NCI-H774 (cell line): ENCODE data around the gene SFXN4.
"Not testable (repeated sequence)": the region's sequence is repeated elsewhere in the genome, so short reads cannot be mapped to it uniquely, and the experiment has no call there.

Experiments
- DNase-seq: peaks from one replicate; lab custom pipeline; 2025; lab: John Stamatoyannopoulos, UW

SFXN4 gene

GRCh38 chr10:119105899-119106298, 59.6 kb downstream of the SFXN4 start:
- DNase-seq: not testable (repeated sequence)

DNA sequence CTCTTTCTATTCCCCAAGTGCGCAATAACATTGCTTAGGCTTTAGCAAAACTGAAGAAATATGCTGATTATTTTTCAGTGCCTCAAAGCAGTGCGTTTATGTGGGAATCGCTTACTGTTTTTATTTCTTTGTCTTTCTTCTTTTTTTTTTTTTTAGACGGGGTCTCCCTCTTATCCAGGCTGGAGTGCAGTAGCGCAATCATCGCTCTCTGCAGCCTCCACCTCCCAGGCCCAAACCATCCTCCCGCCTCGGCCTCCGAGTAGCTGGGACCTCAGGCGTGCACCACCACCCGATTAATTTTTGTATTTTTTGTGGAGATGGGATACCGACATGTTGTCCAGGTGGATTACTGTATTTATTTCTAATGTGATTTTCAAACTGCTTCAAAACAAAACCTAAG, 60.4 kb downstream of the SFXN4 start:
- DNase-seq: no peak

GRCh38 chr10:119104654-119105015, 60.9 kb downstream of the SFXN4 start:
- no peak for DNase-seq

- DNase-seq: peak; percentile 25
These were observed 61.4 kb downstream of the SFXN4 start, which contains the start of gene DENND10 for GRCh38 chr10:119103903-119104653. Gene DENND10 (plus strand): TSS chr10:119104113. CDS start chr10:119104143, 30 bp downstream.

- DNase-seq: no peak
These were observed 62.1 kb downstream of the SFXN4 start for GRCh38 chr10:119103241-119103902.

DNA sequence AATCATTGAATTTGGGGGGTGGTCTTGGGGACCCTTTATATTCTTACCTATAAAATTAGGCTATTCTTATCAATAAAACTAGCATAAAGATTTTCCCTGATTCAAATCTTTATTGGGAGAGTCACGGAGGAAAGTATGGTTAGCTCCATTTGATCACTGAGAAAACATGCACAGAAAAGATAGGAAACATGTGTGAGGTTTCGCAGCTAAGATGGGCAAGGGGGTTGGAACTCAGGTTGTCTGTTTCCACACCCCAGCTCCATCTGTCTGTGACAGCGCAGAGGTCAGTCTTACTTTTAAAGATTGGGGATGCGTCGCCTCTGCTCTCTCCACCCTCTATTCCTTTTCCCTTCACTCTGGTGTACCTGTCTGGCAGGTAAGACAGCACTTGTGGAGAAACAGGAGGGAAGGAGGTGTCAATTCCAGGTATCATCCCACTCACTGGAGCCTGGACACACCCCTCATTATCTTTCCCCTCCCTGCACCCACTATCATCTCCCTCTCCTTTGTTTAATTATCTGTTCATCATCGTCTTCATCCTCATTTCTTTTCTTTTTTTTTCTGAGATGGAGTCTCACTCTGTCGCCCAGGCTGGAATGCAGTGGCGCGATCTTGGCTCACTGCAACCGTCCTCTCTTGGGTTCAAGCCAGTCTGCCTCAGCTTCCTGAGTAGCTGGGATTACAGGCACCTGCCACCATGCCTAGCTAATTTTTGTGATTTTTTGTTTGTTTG, 64.0 kb downstream of the SFXN4 start:
- DNase-seq: peak; percentile 5

GRCh38 chr10:119100434-119101238, 64.9 kb downstream of the SFXN4 start:
- no peak for DNase-seq

DNA sequence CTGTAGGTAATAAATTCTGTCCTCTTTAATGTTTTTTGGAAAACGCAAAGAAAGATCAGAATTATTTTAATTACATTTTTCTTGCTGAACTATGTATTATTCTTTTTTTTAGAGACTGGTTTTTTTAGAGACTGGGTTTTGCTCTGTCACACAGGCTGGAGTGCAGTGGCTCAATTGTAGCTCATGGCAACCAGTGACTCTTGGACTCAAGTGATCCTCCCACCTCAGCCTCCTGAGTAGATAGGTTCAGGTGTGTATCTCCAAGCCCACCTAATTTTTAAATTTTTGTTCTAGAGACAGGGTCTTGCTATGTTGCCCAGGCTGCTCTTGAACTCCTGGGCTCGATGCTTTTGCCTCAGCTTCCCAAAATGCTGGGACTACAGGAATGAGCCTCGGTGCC, 66.9 kb downstream of the SFXN4 start:
- no peak for DNase-seq

GRCh38 chr10:119096641-119097415, 68.7 kb downstream of the SFXN4 start:
- DNase-seq: not testable (repeated sequence)

DNA sequence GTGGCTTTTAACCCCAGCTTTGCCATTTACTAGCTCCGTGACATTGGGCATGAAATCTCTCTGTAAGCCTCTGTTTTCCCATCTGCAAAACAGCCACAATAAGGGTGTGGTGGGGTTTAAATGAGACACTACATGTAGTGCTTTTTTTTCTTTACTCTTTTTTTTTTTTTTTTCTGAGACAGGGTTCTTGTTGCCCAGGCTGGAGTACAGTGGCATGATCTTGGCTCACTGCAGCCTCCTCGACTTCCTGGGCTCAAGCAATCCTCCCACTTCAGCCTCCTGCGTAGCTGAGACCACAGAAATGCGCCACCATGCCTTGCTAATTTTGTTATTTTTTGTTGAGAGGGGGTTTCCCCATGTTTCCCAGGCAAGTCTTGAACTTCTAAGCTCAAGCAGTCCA, 69.9 kb downstream of the SFXN4 start:
- no peak for DNase-seq

- DNase-seq: no peak
These were observed 74.5 kb downstream of the SFXN4 start for GRCh38 chr10:119090968-119091367.
